GM18861 (cell line): ENCODE data around the gene PRKCA.

ENCODE experiments used
- ATAC-seq: cut with Tn5 transposase; IDR thresholded peaks from one replicate; pipeline ENCODE4 v1.9.1; 2021; ENCODE audit not compliant: unreplicated experiment

Gene PRKCA

GRCh38 chr17:66637491-66637890, 335.1 kb downstream of the PRKCA start:
- ATAC-seq: no peak

DNA sequence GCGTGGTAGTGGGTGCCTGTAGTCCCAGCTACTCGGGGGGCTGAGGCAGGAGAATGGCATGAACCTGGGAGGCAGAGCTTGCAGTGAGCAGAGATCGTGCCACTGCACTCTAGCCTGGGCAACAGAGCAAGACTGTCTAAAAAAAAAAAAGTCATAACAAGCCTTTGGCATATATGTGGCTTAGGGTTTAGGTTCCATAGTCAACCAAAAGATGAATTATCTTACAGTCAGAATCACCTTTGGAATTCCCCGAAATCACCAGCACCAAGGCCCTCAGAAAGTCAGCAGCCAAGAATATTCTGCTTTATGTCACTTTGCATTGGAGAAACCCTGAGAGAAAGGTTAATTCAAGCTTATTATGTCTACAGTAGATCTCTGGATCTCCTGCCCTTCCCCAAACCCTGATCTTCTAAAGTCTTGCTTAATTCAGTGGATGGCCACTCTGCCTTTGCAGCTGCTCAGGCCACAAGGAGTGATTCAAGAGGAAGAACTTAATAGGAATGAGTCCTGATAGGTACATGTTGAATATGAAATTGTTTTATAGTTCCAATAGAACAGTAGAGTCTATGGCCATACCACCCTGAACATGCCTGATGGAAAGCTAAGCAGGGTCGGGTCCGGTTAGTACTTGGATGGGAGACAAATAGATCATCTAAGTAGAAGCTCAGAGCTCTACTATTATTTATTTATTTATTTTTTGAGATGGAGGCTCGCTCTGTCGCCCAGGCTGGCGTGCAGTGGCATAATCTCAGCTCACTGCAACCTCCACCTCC, 336.5 kb downstream of the PRKCA start:
- ATAC-seq: no peak

GRCh38 chr17:66643815-66644710, 341.6 kb downstream of the PRKCA start:
- ATAC-seq: no peak

GRCh38 chr17:66645259-66645658, 342.8 kb downstream of the PRKCA start:
- ATAC-seq: no peak

- no peak for ATAC-seq
Observed at GRCh38 chr17:66647391-66647983, 345.1 kb downstream of the PRKCA start.

DNA sequence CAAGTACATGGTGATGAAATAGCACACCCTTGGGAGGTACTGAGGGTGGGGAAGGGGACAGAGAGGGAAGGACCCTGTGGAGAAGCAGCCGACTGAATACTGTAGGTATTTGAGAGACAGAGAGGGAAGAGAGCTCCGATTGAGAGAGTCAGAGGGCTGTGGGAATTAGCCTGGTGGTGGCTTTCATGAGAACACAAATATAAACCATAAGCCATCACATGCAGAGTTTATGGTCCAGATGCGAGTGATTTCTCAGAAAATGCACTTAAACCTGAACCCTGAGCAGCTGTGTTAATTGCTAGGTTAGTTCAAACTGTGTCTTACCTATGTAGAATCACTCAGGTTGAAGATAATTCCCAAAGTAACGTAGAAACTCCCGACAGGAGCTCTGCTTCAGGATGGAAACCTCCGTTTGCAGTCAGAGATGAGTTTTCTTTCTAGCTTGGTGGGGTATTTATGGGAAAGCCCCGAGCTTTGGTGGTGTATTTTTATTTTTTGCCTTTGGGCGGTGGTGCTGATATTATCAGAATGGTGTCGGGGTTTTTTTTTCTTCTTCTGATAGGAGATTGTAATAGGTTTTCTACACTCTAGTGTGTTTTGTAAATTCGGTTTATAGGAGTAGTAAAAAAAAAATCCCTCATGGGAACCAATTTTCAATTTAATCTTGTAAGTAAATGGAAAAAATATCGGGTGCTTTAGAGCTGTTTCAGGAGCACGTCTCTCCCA, 347.6 kb downstream of the PRKCA start:
- no peak for ATAC-seq

DNA sequence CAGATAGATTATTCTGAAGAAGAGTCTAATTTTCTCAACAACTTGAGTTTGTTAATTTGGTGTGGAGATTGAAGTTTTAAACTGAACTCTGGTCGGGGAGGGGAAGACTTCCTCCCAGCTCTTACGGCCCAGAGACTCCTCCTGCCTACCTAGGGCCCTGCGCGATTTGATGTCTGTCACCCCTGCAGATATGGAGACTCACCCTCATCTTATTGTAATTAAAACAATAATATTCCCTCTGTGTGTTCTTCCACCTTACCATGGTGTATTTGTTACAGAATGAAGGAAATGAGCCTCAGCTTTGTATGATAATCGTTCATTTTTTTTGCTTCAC, 348.1 kb downstream of the PRKCA start:
- ATAC-seq: no peak

- no peak for ATAC-seq
Observed at GRCh38 chr17:66652840-66653507, 350.6 kb downstream of the PRKCA start.

DNA sequence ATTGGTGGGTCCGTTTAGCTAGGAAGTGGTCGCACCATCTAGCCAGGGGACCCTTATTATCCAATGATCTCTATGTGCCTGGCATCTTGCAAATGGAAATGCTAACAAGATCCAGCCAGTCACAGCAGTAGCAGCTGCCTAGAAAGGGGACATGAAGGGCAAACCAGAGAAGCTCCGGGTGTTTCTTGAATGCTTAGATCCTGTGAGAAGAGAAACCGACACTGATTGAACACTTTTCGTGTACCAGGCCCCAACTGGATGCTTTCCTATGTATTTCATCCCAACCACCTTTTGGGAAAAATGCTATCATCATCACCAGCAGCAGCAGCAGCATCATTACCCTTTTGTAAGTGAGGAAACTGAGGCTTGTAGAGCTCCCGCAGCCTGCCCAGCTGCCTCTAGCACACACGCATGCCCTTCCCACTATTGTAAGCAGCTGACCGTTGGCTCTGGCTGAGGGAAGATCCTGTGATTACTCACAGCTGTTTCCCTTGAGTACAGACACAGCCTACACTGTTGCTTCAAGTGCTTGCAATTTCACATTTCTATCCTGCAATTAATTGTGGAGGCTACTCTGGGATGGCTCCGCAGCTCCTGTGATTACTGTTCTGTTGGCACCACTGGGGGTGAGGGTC, 351.8 kb downstream of the PRKCA start:
- ATAC-seq: no peak

DNA sequence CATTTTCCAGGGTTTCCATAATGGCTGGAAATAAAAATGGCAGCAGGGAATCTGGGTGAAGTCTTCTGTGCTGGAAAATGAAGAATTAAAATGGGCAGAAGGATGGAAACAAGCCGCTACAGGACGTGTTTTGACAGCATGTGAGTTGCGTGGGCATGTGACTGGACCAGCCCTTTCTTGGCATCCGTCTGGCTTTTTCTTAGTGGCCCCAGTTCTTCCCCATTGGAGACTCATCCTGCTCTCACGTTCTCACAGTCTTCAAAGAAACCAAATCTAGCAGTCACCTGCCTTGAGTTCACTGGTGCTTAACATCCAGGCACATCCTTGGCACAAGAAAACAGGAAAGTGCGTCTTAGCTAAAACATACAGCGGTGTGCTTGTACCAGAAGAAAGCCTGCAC, 352.4 kb downstream of the PRKCA start:
- ATAC-seq: no peak

DNA sequence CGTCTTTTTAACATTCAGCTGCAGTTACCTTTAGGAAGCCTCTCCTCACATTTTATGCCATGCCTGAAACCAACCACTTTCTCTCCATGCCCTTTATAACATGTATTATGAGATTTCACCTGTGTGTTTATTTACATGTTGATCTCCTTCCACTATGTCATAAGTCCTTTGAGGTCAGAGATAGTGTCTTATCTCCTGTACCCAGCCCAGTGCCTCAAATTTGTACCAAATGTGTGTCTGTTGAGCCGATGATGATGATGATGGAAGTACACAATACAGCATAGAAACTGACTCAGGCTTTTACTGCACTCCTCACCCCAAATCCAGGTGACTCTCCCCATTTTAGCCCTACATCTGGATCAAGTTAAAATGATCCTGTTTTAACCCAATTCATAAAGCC, 353.0 kb downstream of the PRKCA start:
- no peak for ATAC-seq

GRCh38 chr17:66655861-66656260, 353.4 kb downstream of the PRKCA start:
- no peak for ATAC-seq

GRCh38 chr17:66661411-66662256, 359.2 kb downstream of the PRKCA start:
- ATAC-seq: no peak

- ATAC-seq: no peak
Observed at GRCh38 chr17:66662496-66662895, 360.1 kb downstream of the PRKCA start.

- no peak for ATAC-seq
Observed at GRCh38 chr17:66663041-66663606, 360.7 kb downstream of the PRKCA start.

- ATAC-seq: no peak
Observed at GRCh38 chr17:66664336-66664735, 361.9 kb downstream of the PRKCA start.

DNA sequence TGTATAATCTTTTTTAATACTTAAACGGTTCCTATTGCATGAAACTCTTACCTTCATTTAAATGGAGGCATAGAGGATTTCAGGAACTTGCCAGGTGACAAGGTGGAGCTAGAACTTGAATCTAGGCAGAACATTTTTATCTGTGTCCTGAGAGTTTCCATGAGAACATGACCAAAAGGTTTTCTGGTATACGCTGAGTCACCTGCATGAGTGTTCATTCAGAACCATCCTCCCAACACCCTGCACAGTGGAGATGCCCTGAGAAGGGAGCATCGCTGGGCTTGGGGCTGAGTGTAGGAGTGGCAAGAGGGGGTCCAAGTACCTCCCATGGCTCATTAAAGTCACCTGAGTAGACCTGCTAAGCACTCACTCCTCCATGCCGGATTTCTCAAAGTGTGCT, 362.8 kb downstream of the PRKCA start:
- no peak for ATAC-seq

DNA sequence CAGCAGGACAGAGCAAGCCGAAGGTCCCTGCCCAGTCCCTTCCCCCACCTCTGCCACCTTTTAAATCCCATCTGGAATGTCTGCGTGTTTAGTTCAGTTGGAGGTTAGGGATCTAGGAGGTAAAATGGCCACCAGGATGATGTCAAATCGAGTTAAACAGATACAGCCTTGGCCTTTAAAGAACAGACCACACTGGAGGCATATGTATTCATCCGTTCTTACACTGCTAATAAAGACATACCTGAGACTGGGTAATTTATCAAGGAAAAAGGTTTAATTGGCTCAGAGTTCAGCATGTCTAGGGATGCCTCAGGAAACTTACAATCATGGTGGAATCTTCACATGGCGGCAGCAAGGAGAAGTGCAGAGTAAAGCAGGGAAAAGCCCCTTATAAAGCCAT, 364.7 kb downstream of the PRKCA start:
- no peak for ATAC-seq

DNA sequence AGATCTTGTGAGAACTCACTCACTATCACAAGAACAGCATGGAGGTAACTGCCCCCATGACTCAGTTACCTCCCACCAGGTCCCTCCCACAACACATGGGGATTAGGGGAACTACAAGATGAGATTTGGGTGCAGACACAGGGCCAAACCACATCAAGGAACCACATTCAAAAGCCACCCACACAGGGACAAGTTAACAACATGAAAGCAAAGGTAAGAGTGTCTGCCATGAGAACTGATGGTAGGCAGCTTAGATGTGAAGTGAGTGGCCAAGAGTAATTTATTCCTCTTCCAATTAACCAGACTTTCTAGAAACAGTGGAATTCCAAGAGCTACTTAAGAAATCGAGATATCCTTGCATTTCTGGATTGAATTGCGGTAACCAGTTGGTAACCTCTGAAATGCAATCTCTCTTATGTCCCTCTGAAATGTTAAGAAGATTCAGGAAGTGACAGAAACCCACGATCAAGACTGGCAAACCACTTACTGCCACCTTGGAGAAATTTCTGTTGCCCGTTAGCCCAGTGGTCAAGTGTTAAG, 365.1 kb downstream of the PRKCA start:
- ATAC-seq: no peak
